ENCODE results near the gene TEX13D. TPM values are rescaled to one million over a fixed set of nuclear protein-coding genes. Genes with fewer than 3 reads are reported as not detected.

The TEX13D gene
- total RNA-seq, 1 experiment from 2014 or later = 0.47 TPM

DNA sequence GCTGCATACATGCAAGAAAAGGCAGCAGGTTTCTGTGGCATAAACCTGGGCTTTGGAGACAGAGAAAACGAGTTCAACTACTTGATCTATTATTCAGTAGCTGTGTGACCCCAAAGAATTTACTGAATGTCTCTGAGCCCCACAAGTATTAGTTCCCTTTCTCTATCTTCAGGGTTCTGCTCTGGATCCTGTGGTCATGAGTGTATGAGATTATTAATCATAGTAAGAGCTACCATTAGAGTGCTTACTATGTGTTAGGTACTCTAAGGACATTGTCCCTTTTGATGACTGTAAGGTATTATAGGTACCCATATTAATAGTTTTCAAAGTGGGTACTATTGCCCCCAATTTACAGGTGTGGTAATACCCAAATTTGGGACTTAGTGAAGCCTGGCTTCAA, 5.5 kb downstream of the TEX13D start:
- no peak for TF ChIP-seq EZH2 (IDR thresholded peaks at IDR 0.05; ENCODE audit: borderline replicate concordance, low read depth, low read length, poor library complexity, severe bottlenecking)
- TF ChIP-seq, protein P1, sequence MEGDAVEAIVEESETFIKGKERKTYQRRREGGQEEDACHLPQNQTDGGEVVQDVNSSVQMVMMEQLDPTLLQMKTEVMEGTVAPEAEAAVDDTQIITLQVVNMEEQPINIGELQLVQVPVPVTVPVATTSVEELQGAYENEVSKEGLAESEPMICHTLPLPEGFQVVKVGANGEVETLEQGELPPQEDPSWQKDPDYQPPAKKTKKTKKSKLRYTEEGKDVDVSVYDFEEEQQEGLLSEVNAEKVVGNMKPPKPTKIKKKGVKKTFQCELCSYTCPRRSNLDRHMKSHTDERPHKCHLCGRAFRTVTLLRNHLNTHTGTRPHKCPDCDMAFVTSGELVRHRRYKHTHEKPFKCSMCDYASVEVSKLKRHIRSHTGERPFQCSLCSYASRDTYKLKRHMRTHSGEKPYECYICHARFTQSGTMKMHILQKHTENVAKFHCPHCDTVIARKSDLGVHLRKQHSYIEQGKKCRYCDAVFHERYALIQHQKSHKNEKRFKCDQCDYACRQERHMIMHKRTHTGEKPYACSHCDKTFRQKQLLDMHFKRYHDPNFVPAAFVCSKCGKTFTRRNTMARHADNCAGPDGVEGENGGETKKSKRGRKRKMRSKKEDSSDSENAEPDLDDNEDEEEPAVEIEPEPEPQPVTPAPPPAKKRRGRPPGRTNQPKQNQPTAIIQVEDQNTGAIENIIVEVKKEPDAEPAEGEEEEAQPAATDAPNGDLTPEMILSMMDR (conservative IDR thresholded peaks at IDR 0.05; ENCODE audit: low read depth, low read length) = no peak
- H3K4me1 ChIP-seq (ENCODE audit: insufficient read depth, low read length, poor library complexity, severe bottlenecking) = no peaks in the 10 kb centered on the region
- ChIA-PET CTCF (no interaction called here), POLR2A (ENCODE audit: low non-redundant PET) (no interaction called here)
- intact Hi-C loops (cut with micrococcal nuclease; ENCODE audit: unreplicated experiment) = no loop called here
- no peak for DNase-seq (ENCODE audit: low spot score)
- H3K4me3 ChIP-seq (ENCODE audit: low read depth, low read length, poor library complexity, severe bottlenecking) = no peak overlapping the region
- no TSS peak for BruUV-seq (replicated peaks)
- H3K9me3 ChIP-seq (ENCODE audit: low read depth, low read length, poor library complexity, severe bottlenecking) = no peaks in the 10 kb centered on the region
- H3K27me3 ChIP-seq (replicated peaks; ENCODE audit: insufficient read depth, low read depth, low read length, poor library complexity) = no peaks in the 10 kb centered on the region
- H3K27ac ChIP-seq (ENCODE audit: low read depth, low read length, poor library complexity, severe bottlenecking) = no peak overlapping the region
- H3K36me3 ChIP-seq (ENCODE audit: insufficient read depth, low read length, poor library complexity, severe bottlenecking) = no peaks in the 10 kb centered on the region

DNA sequence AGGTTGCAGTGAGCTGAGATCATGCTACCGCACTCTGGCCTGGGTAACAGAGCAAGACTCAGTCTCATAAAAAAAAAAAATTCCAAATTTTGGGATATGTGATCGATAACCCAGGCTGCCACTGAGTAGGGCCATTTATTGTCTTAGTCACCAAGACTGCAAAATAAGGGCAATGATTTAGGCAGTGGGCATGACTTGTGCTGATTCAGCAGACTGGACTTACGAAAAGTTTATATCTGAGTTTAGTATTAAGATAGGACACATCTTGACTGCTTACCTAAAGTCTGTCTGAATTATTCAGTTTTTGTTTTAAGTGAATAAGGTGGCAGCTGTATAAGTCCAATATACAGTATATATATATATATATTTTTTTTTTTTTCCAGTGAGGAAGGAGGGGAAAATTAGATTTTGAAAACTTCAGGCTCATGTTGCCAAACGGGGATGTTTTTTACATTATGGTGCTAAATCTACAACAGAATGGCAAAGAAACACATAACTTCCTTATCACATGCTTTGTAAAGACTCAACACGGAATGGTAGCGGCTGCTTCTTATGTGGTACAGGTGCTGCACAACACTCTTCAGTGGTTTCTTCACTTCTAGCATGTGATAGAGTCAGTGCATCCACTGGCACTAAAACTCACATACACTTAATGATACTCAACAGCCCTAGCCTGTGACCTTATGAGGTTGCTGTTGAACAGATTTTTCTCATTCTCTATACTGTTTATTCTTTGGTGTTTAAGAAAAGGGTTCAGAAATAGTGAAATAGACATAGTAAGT, 6.5 kb downstream of the TEX13D start:
- Histone ChIP-seq H3K27ac (ENCODE audit: low read depth, low read length, poor library complexity, severe bottlenecking) (no peak overlapping the region), H3K4me3 (ENCODE audit: low read depth, low read length, poor library complexity, severe bottlenecking) (no peak overlapping the region), H3K4me1 (ENCODE audit: insufficient read depth, low read length, poor library complexity, severe bottlenecking) (no peaks in the 10 kb centered on the region), H3K9me3 (ENCODE audit: low read depth, low read length, poor library complexity, severe bottlenecking) (no peaks in the 10 kb centered on the region), H3K27me3 (replicated peaks; ENCODE audit: insufficient read depth, low read depth, low read length, poor library complexity) (no peaks in the 10 kb centered on the region), H3K36me3 (ENCODE audit: insufficient read depth, low read length, poor library complexity, severe bottlenecking) (no peaks in the 10 kb centered on the region)
- ChIA-PET CTCF (no interaction called here), POLR2A (ENCODE audit: low non-redundant PET) (no interaction called here)
- intact Hi-C loops (cut with micrococcal nuclease; ENCODE audit: unreplicated experiment) = no loop called here
- DNase-seq (ENCODE audit: low spot score) = no peak
- no TSS peak for BruUV-seq (replicated peaks)
- TF ChIP-seq, protein P1 (conservative IDR thresholded peaks at IDR 0.05; ENCODE audit: low read depth, low read length) = no peak

DNA sequence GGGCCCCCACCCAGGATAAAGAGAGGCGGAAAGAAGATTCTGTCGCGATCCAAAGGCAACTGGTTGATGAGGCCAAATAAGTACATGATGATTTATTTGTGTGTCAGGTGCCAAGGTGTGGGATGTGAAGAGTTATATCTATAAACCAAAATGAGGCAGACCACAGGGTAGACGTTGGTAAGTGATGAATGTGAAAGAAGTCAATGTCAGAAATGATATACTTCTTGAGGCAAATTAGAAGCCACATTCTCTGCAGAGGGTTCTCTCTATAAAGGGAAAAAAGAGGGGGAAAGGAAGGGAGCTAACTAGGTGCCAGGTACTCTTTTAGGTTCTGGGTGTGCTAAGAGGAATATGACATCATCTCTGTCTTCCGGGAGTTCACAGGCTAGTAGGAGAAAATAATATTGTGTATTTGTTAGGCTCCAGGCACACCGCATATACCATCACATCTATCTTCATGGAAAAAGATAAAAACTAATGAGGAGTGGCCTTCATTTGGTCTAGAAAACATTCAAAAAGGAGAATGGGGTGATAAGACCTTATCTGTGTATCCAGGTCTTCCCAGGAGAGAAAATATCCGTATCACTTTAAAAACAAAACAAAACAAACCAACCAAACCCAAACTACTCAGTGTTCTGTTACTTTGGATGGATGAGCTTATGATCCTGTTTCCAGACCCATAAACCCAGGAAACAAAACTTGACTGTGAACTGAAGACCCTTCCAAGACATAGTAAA, 9.1 kb downstream of the TEX13D start:
- no peak overlapping the region for H3K27ac ChIP-seq (ENCODE audit: low read depth, low read length, poor library complexity, severe bottlenecking)
- BruUV-seq (replicated peaks) = no TSS peak
- ChIA-PET CTCF (no interaction called here), POLR2A (ENCODE audit: low non-redundant PET) (no interaction called here)
- no peaks in the 10 kb centered on the region for H3K4me1 ChIP-seq (ENCODE audit: insufficient read depth, low read length, poor library complexity, severe bottlenecking)
- no peaks in the 10 kb centered on the region for H3K27me3 ChIP-seq (replicated peaks; ENCODE audit: insufficient read depth, low read depth, low read length, poor library complexity)
- intact Hi-C loops (cut with micrococcal nuclease; ENCODE audit: unreplicated experiment) = no loop called here
- no peak for TF ChIP-seq EZH2 (IDR thresholded peaks at IDR 0.05; ENCODE audit: borderline replicate concordance, low read depth, low read length, poor library complexity, severe bottlenecking)
- TF ChIP-seq, protein P1 (conservative IDR thresholded peaks at IDR 0.05; ENCODE audit: low read depth, low read length) = no peak
- H3K36me3 ChIP-seq (ENCODE audit: insufficient read depth, low read length, poor library complexity, severe bottlenecking) = no peaks in the 10 kb centered on the region
- H3K9me3 ChIP-seq (ENCODE audit: low read depth, low read length, poor library complexity, severe bottlenecking) = no peaks in the 10 kb centered on the region
- no peak for DNase-seq (ENCODE audit: low spot score)
- no peak overlapping the region for H3K4me3 ChIP-seq (ENCODE audit: low read depth, low read length, poor library complexity, severe bottlenecking)

Measured in A673 (cell line).